PC-3 (cell line): ENCODE data around the gene POLR2E. TPM values are rescaled to one million over a fixed set of nuclear protein-coding genes. Genes with fewer than 3 reads are reported as not detected.
"Not testable (repeated sequence)": the region's sequence is repeated elsewhere in the genome, so short reads cannot be mapped to it uniquely, and the experiment has no call there.

ENCODE experiments used
- ATAC-seq: fragments of 200-7000 bp; cut with Tn5 transposase; 2 replicates; pipeline ENCODE4 v1.9.1; 2020; ENCODE audit warnings: mild to moderate bottlenecking, moderate library complexity
- BruUV-seq: library from RNA; stranded (reverse); fragments of 400-500 nt; replicated peaks from 2 replicates; lab custom pipeline; 2021; lab: Mats Ljungman, UMichigan
- CTCF ChIA-PET: fragments of 300-600 bp; sonication (Branson Sonifier 250); formaldehyde crosslinking; loops from one replicate; lab custom pipeline; 2022; ENCODE audit warnings: antibody characterized with exemption; lab: Charles Lee
- POLR2A ChIA-PET: fragments of 300-600 bp; sonication (Branson Sonifier 250); formaldehyde crosslinking; loops from one replicate; lab custom pipeline; 2022; ENCODE audit warnings: antibody characterized with exemption; ENCODE audit not compliant: unreplicated experiment; lab: Charles Lee
- DNase-seq: peaks from one replicate; pipeline ENCODE4 v3.0.0-alpha.2; 2015
- H2AFZ ChIP-seq: fragments of 300-600 bp; sonication (generic); 2 replicates; pipeline ENCODE4 v1.6.0; 2016; ENCODE audit warnings: antibody characterized with exemption, low read length
- H3F3A ChIP-seq: fragments of 300-600 bp; sonication (generic); one replicate; pipeline ENCODE4 v1.6.0; 2017; ENCODE audit warnings: antibody characterized with exemption, low read length, control low read depth, mild to moderate bottlenecking; ENCODE audit not compliant: unreplicated experiment
- H3K27ac ChIP-seq: fragments of 300-600 bp; sonication (generic); 2 replicates; pipeline ENCODE4 v1.5.1; 2016; ENCODE audit warnings: mild to moderate bottlenecking, low read length
- H3K27me3 ChIP-seq: fragments of 300-600 bp; sonication (generic); 2 replicates; pipeline ENCODE4 v1.6.1; 2016; ENCODE audit warnings: low read length, mixed read lengths
- H3K36me3 ChIP-seq: fragments of 300-600 bp; sonication (generic); 2 replicates; pipeline ENCODE4 v1.6.1; 2016; ENCODE audit warnings: low read depth, mixed run types, low read length, mixed read lengths
- H3K4me1 ChIP-seq: fragments of 300-600 bp; sonication (generic); 2 replicates; pipeline ENCODE4 v1.5.1; 2016; ENCODE audit warnings: low read length; ENCODE audit not compliant: insufficient read depth
- H3K4me2 ChIP-seq: fragments of 300-600 bp; sonication (generic); 2 replicates; pipeline ENCODE4 v1.6.0; 2016; ENCODE audit warnings: low read length
- H3K4me3 ChIP-seq: fragments of 300-600 bp; sonication (generic); 2 replicates; pipeline ENCODE4 v1.5.1; 2016; ENCODE audit warnings: mild to moderate bottlenecking, low read length, mixed read lengths
- H3K79me2 ChIP-seq: fragments of 300-600 bp; sonication (generic); 2 replicates; pipeline ENCODE4 v1.6.1; 2017; ENCODE audit warnings: low read length, mixed read lengths
- H3K9ac ChIP-seq: fragments of 300-600 bp; sonication (generic); 2 replicates; pipeline ENCODE4 v1.6.0; 2016; ENCODE audit warnings: mild to moderate bottlenecking, low read length
- H3K9me2 ChIP-seq: fragments of 300-600 bp; sonication (generic); replicated peaks from 2 replicates; pipeline ENCODE4 v1.6.1; 2016; ENCODE audit warnings: mixed run types, low read length, mixed read lengths
- H3K9me3 ChIP-seq: fragments of 300-600 bp; sonication (generic); 2 replicates; pipeline ENCODE4 v1.6.1; 2016; ENCODE audit warnings: low read length, mixed read lengths
- H4K20me1 ChIP-seq: fragments of 300-600 bp; sonication (generic); 2 replicates; pipeline ENCODE4 v1.6.1; 2016; ENCODE audit warnings: low read length, mixed read lengths
- CTCF ChIP-seq: fragments of 300-600 bp; sonication (generic); conservative IDR thresholded peaks from 2 replicates; pipeline ENCODE4 v1.5.1; 2017; ENCODE audit warnings: antibody characterized with exemption, low read depth, mild to moderate bottlenecking, low read length
- EZH2 ChIP-seq: fragments of 300-600 bp; sonication (generic); IDR thresholded peaks from one replicate; pipeline ENCODE4 v1.6.1; 2017; ENCODE audit warnings: antibody characterized with exemption, mild to moderate bottlenecking, low read length; ENCODE audit not compliant: unreplicated experiment
- EZH2phosphoT487 ChIP-seq: fragments of 300-600 bp; sonication (generic); IDR thresholded peaks from 2 replicates; pipeline ENCODE4 v1.6.1; 2018; ENCODE audit warnings: mild to moderate bottlenecking, antibody characterized with exemption, low read length, borderline replicate concordance
- intact Hi-C: fragments of 100-400 bp; cut with micrococcal nuclease; formaldehyde crosslinking; loops from 2 replicates; pipeline ENCODE4 v1.9.0; 2023
- total RNA-seq: library from RNA; depleted of rRNA; stranded (reverse); fragments of >200 nt; gene quantifications from 2 replicates; pipeline ENCODE4 v1.2.3, GENCODE V29; 2014

POLR2E gene
- total RNA-seq, 1 experiment from 2014 or later, result 375 TPM

- Histone ChIP-seq H2AFZ (no peak overlapping the region), H3K4me3 (no peak overlapping the region), H4K20me1 (no peaks in the 10 kb centered on the region), H3K4me1 (no peaks in the 10 kb centered on the region), H3K4me2 (no peak overlapping the region), H3K9me2 (no peaks in the 10 kb centered on the region), H3K79me2 (no peaks in the 10 kb centered on the region), H3K36me3 (no peaks in the 10 kb centered on the region; the same call in 1 of the 2 replicates), H3K9me3 (no peaks in the 10 kb centered on the region), H3K27ac (no peak overlapping the region), H3F3A (no peaks in the 10 kb centered on the region), H3K27me3 (no peaks in the 10 kb centered on the region), H3K9ac (no peak overlapping the region)
- DNase-seq (no peak), ATAC-seq (no peak)
- CTCF ChIA-PET, result no interaction called here
- BruUV-seq, result no TSS peak
- intact Hi-C loops, result no loop called here
- POLR2A ChIA-PET, result no interaction called here
- TF ChIP-seq EZH2phosphoT487 (no peak), CTCF (no peak), EZH2 (no peak)
These were observed 20.7 kb upstream of the POLR2E start for GRCh38 chr19:1115646-1116420.

GRCh38 chr19:1114728-1115127, 19.6 kb upstream of the POLR2E start:
- BruUV-seq, ATAC-seq, POLR2A ChIA-PET: not testable (repeated sequence)

GRCh38 chr19:1113986-1114483, 18.9 kb upstream of the POLR2E start:
- H3K9me3 ChIP-seq, result no peaks in the 10 kb centered on the region
- no peaks in the 10 kb centered on the region for H4K20me1 ChIP-seq
- ChIA-PET POLR2A (no interaction called here), CTCF (interaction anchor here (0.6 kb wide), 1 partner anchor 10 kb away, joined by 5 read pairs; no protein-coding TSS in a partner anchor)
- H3K9ac ChIP-seq, result no peak overlapping the region
- H3F3A ChIP-seq, result no peaks in the 10 kb centered on the region
- intact Hi-C loops, result loop anchor here (5.0 kb wide), 1 partner anchor 78 kb away; no protein-coding TSS in a partner anchor
- ATAC-seq (no peak), DNase-seq (no peak)
- no peak overlapping the region for H3K4me3 ChIP-seq
- no peaks in the 10 kb centered on the region for H3K27me3 ChIP-seq
- BruUV-seq, result no TSS peak
- H3K4me2 ChIP-seq, result no peak overlapping the region
- H3K4me1 ChIP-seq, result no peaks in the 10 kb centered on the region
- H3K79me2 ChIP-seq, result no peaks in the 10 kb centered on the region
- no peak overlapping the region for H3K27ac ChIP-seq
- no peaks in the 10 kb centered on the region; the same call in 1 of the 2 replicates for H3K36me3 ChIP-seq
- TF ChIP-seq CTCF (no peak), EZH2phosphoT487 (no peak), EZH2 (no peak)
- no peaks in the 10 kb centered on the region for H3K9me2 ChIP-seq
- H2AFZ ChIP-seq, result no peak overlapping the region

More at GRCh38 chr19:1114728-1115127, 19.6 kb upstream of the POLR2E start:
- intact Hi-C loops, result loop anchor here (5.0 kb wide), 1 partner anchor 78 kb away; no protein-coding TSS in a partner anchor
- H3K9ac ChIP-seq, H3K9me3 ChIP-seq, DNase-seq, H4K20me1 ChIP-seq, H3K27ac ChIP-seq, H3K4me1 ChIP-seq, H3K79me2 ChIP-seq, H3K36me3 ChIP-seq, H2AFZ ChIP-seq, H3F3A ChIP-seq, H3K9me2 ChIP-seq, CTCF ChIA-PET, H3K4me3 ChIP-seq, H3K4me2 ChIP-seq, H3K27me3 ChIP-seq: not testable (repeated sequence)
